ENCODE measurements around the gene GNAI2.

GNAI2 gene

DNA sequence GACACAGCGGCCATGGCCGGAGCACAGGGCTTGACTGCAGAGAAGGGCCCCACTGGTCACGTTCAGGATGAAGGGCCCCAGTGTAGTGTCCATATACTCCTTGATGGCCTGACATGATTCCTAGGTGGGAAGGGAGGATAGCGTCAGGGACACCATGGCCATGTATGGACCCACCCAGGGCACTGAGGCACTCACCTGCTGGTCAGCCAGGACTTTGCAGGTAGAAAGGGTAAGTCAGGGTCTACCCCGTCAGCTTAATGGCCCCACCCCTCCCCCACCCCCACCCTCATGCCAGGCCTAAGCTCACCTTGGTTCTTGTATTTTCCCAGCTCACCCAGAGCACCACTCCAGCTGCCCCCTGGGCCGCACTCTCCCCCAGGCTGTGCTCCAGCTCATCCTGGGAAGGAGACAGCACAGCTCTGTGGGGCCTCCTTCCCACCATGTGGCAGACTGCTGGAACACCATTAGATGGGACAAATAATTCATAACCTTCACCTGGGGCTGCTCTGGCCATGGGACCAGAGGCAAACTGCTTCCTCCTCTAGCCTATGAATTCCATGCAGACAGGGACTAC lies 64.8 kb downstream of the GNAI2 start:
- no peak for DNase-seq

DNA sequence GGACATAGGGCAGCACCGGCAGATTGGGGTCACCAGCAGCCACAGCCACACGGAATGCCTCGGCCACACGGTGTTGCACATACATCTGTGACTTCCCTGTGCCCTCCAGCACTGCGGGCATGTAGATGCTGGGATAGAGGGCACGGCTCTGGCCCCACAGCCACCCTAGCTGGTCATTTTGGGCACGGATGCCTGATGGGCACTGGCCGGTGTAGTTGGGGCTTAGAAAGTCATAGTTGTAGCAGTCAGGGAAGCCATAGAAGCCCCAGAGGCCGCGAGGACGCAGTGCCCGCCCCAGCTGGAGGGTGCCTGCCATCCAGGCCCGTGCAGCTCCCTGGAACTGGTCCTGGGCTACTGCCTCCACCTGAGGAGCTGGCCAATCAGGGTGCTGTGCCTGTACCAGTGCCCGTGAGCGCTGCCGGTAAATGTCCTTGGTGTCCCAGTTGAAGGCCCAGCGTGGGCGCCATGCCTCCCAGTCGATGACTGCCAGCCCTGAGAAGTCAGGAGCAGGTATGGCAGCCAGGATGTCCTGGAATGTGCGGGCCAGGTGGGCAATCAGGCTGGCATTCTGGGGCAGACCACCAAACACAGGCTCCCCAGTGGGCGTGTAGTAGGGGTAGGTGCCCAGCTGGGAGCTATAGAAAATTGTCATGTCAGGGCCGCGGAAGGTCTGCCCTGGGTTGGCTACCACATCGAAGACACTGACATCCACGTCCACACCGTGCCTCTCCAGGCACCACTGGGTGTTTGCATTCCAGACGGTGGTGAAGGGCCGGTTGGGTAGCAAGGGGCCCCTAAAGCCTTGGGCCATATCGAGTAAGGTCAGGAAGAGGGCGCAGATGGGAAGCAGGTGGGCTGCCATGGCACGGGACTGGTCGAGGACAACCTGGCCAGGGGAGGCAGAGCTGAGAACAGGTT lies 66.3 kb downstream of the GNAI2 start:
- no peak for DNase-seq

DNA sequence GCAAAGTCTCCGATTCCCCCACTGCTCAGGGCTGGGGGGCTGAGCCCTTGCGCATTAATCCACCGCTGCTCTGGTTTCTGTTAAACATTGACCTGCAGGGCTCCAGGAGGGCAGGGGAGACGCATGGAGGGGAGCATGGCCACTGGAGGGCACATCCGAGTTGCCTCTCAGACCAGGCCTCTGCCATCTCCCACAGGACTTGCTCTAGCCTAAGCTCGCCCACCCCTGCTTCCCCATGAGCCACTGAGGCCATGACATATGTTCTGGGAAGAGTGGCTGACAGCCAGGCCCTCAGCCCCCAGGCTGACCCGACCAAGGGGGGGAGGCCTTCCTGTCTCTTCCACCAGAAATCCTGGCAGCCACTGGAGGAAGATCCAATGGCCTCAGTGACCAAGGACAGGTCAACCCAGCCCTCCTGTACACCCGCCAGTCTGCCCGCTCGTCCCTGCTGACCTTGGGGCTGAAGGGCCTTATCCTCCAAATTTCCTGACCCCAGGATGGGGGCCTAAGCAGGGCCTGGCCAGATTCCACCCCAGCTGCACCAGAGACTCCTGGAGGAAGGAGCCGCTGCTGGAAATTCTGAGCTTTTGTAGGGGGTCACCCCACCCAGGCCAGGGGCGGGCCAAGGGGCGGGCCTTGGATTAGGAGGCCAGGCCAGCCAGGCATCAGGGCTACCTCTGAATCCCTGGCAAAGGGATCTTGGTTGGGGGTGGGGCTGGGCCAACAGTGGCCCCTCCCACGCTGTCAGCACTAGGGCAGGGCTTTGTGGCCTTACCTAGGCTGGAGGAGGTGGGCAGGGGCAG lies 67.2 kb downstream of the GNAI2 start, which contains the start of gene HYAL1:
TSS of gene HYAL1 (minus strand) at position 562 of the 803 bp plus-strand sequence. CDS start 618 bp downstream, outside the sequence.
- DNase-seq: no peak

DNA sequence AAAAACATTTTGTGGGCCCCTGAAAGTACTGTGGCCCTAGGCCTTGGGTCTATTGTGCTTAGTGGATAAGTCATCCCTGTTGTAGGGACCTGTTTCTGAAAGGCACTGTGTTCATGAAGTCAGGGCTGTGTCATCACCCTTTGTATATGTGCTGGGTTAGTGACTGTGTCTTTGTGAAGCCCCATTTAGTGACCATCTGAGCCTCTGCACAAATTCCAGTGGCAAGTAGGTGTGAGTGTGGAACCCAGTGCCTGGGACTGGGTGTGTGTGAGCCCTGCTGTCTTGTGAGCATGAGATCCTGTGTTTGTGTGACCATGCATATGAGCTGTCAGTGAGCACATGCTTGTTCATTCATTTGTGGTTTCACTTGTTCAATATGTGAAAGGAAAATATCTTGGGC lies 68.6 kb downstream of the GNAI2 start:
- DNase-seq: no peak

All from inflammatory macrophage treated with lipopolysaccharide for 4 hours (primary cell).